Endodermal cell (in vitro differentiated cells): ENCODE data around the gene UGT1A1. TPM values are rescaled to one million over a fixed set of nuclear protein-coding genes. Genes with fewer than 3 reads are reported as not detected.

Experiments
- DNase-seq: peaks from one replicate; pipeline ENCODE4 v3.0.0-alpha.2; 2017
- H3K27ac ChIP-seq: 2 replicates; pipeline ENCODE4 v1.5.1; 2013; ENCODE audit warnings: mild to moderate bottlenecking, low read depth, low read length, moderate library complexity
- H3K27me3 ChIP-seq: 2 replicates; pipeline ENCODE4 v1.6.1; 2013; ENCODE audit warnings: mild to moderate bottlenecking, low read length, moderate library complexity; ENCODE audit not compliant: insufficient read depth, control insufficient read depth, poor library complexity, severe bottlenecking
- H3K36me3 ChIP-seq: 2 replicates; pipeline ENCODE4 v1.7.0; 2013; ENCODE audit warnings: mild to moderate bottlenecking, low read length, moderate library complexity; ENCODE audit not compliant: control insufficient read depth, insufficient read depth
- H3K4me1 ChIP-seq: one replicate; pipeline ENCODE4 v1.7.0; 2013; ENCODE audit warnings: low read length; ENCODE audit not compliant: control insufficient read depth, insufficient read depth
- H3K4me3 ChIP-seq: 2 replicates; pipeline ENCODE4 v1.5.1; 2013; ENCODE audit warnings: mild to moderate bottlenecking, low read length, moderate library complexity
- H3K9ac ChIP-seq: 2 replicates; pipeline ENCODE4 v1.6.1; 2013; ENCODE audit warnings: mild to moderate bottlenecking, low read length, moderate library complexity; ENCODE audit not compliant: poor library complexity, severe bottlenecking; ENCODE audit errors: extremely low read depth
- H3K9me3 ChIP-seq: 2 replicates; pipeline ENCODE4 v1.6.1; 2013; ENCODE audit warnings: mild to moderate bottlenecking, low read length, moderate library complexity; ENCODE audit not compliant: control insufficient read depth
- H3K27ac Mint-ChIP-seq: 2 replicates; pipeline ENCODE4 v1.8.0; 2020; ENCODE audit warnings: mixed read lengths
- H3K27me3 Mint-ChIP-seq: 2 replicates; pipeline ENCODE4 v1.8.0; 2021; ENCODE audit warnings: mild to moderate bottlenecking, mixed read lengths; ENCODE audit not compliant: insufficient read depth
- H3K36me3 Mint-ChIP-seq: 2 replicates; pipeline ENCODE4 v1.8.0; 2020; ENCODE audit warnings: low read depth, mixed read lengths
- H3K4me1 Mint-ChIP-seq: 2 replicates; pipeline ENCODE4 v1.8.0; 2020; ENCODE audit warnings: mixed read lengths
- H3K4me3 Mint-ChIP-seq: 2 replicates; pipeline ENCODE4 v1.8.0; 2020; ENCODE audit warnings: mild to moderate bottlenecking, moderate library complexity, mixed read lengths
- H3K9me3 Mint-ChIP-seq: 2 replicates; pipeline ENCODE4 v1.8.0; 2020; ENCODE audit warnings: mild to moderate bottlenecking, mixed read lengths
- CTCF ChIP-seq: fragments of 200-600 bp; sonication (generic); conservative IDR thresholded peaks from 2 replicates; pipeline ENCODE4 v1.5.0; 2021; ENCODE audit warnings: antibody characterized with exemption, mild to moderate bottlenecking
- WGBS, 2 experiments: methylation state at CpG; one replicate each; pipeline versions ENCODE4 v1.1.5 to v1.1.7; 2013; ENCODE audit warnings: missing lambda C conversion rate in 2 of 2, mixed read lengths in 1 of 2; ENCODE audit not compliant: insufficient coverage in 1 of 2, insufficient read length in 1 of 2; 5-methylcytosine and 5-hydroxymethylcytosine counted together
- total RNA-seq, 2 donors: library from RNA; stranded (reverse); fragmentation: NEBNext Ultra II Directional in 1 of 2; extraction: Animal tissue kit (Norgen Biotek cat#: 25700) in 1 of 2; gene quantifications; 2 replicates in 1 of 2; 3 replicates in 1 of 2; pipeline ENCODE4 v1.2.1, GENCODE V29; 2021

UGT1A1 gene
- total RNA-seq, 2 donors from 2014 or later = not detected

GRCh38 chr2:233758849-233759248 is 1.2 kb upstream of the UGT1A1 start:
- Mint-ChIP-seq H3K36me3 (no peaks in the 10 kb centered on the region), H3K27ac (no peak overlapping the region), H3K9me3 (no peaks in the 10 kb centered on the region), H3K4me3 (no peak overlapping the region), H3K27me3 (peaks cover 7% of the 10 kb centered on the region), H3K4me1 (no peaks in the 10 kb centered on the region)
- Histone ChIP-seq H3K27me3 (peaks cover 8% of the 10 kb centered on the region), H3K36me3 (no peaks in the 10 kb centered on the region), H3K4me3 (no peak overlapping the region), H3K4me1 (no peaks in the 10 kb centered on the region), H3K27ac (no peak overlapping the region), H3K9ac (no peak overlapping the region), H3K9me3 (no peaks in the 10 kb centered on the region)
- no peak for TF ChIP-seq CTCF
- DNase-seq = no peak
- WGBS, 2 experiments = 85 to 95% methylated on average over 2 of the region's 2 CpGs

GRCh38 chr2:233761040-233761769 is 1.1 kb downstream of the UGT1A1 start:
- H3K4me3 Mint-ChIP-seq = no peak overlapping the region

GRCh38 chr2:233764264-233764663 is 4.2 kb downstream of the UGT1A1 start:
- H3K4me3 Mint-ChIP-seq = no peak overlapping the region
- peaks cover 5% of the 10 kb centered on the region for H3K27me3 Mint-ChIP-seq
- H3K9ac ChIP-seq = no peak overlapping the region
- no peaks in the 10 kb centered on the region for H3K4me1 Mint-ChIP-seq
- no peak for DNase-seq
- H3K9me3 Mint-ChIP-seq = no peaks in the 10 kb centered on the region
- no peaks in the 10 kb centered on the region for H3K36me3 ChIP-seq
- H3K27ac Mint-ChIP-seq = no peak overlapping the region
- no peaks in the 10 kb centered on the region for H3K9me3 ChIP-seq
- no peak overlapping the region for H3K27ac ChIP-seq
- no peak overlapping the region for H3K4me3 ChIP-seq
- WGBS, 2 experiments = 89 to 95% methylated on average over 5 to 7 of the region's 7 CpGs
- no peaks in the 10 kb centered on the region for H3K4me1 ChIP-seq
- H3K27me3 ChIP-seq = peaks cover 14% of the 10 kb centered on the region
- H3K36me3 Mint-ChIP-seq = no peaks in the 10 kb centered on the region
- no peak for TF ChIP-seq CTCF

More at GRCh38 chr2:233761040-233761769, 1.1 kb downstream of the UGT1A1 start:
- Mint-ChIP-seq H3K27me3 (peaks cover 7% of the 10 kb centered on the region), H3K27ac (no peak overlapping the region), H3K4me1 (no peaks in the 10 kb centered on the region), H3K9me3 (no peaks in the 10 kb centered on the region), H3K36me3 (no peaks in the 10 kb centered on the region)
- TF ChIP-seq CTCF = no peak
- Histone ChIP-seq H3K27me3 (peaks cover 14% of the 10 kb centered on the region), H3K9ac (no peak overlapping the region), H3K4me3 (no peak overlapping the region), H3K27ac (no peak overlapping the region), H3K4me1 (no peaks in the 10 kb centered on the region), H3K36me3 (no peaks in the 10 kb centered on the region), H3K9me3 (no peaks in the 10 kb centered on the region)
- 86 to 97% methylated on average over 4 of the region's 4 CpGs for WGBS, 2 experiments
- DNase-seq = no peak
